ENCODE data around the gene MID1.

Gene MID1

DNA sequence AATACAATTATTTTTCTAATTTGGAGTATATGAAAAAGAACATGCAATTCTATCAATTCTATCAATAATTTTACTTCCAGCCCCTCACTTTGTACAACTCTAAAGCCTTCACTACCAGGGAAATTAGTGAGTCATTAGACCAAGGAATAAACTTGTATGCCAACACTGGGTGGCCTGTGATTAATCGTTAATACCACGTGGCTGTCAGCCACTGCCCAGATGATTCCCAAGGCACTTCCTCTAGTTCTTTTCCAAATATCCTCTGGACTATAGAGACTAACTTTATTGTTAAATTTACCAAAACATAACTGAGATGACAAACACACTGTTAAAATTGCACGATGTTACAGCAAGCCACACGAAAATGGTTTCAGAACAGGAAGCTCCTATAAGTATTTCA is 45.7 kb downstream of the MID1 start:
- no peak for DNase-seq

DNA sequence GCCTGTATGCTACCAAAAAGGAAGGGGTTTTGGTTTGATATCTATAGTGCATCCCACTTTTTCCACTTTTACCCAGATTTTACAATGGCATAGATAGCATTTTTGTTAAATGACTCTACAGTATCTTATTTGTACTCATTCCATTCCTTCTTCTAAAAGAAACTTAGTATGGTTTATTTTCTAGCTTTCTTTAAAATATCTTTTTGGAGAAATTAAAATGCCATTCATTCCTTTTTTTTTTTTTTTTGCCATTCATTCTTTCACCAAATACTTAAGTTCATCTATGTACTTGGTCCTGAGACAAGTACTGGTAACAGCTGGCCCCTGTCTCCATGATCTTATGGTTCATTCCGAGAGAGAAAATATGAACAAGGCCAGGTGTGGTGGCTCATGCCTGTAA is 49.1 kb downstream of the MID1 start:
- no peak for DNase-seq

DNA sequence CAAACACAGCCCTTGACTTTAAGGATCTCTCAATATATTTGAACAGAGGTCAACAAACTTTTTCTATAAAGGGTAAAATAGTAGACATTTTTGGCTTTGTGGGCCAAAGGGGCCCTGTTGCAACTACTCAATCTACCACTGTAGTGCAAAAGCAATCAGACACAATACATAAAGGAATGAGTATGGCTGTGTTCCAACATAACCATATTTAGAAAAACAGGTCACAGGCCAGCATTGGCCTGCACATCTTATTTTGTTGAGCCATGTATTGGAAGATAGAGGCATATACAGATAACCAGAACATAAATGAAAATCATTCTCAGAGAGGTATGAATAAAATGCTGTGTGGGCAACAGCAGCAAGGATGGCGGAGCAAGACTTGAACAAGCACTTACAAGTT is 49.8 kb downstream of the MID1 start:
- no peak for DNase-seq

DNA sequence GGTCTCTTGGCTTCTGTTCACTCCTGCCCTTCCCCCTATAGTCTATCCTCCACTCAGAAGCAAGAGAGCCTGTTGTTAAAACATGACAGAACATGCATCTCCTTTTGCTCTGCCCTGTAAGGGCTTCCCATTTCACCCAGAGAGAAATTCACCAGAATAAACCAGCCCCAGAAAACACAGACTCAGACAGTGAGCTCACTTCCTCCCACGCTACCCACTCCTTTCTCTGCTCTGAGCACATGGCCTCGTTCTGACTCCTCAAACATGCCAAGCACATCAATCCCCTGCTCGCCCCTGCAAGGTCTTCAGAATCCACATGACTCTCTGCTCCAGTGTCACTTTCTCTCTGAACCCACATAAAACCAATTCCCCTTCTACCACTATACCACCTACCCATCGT is 50.4 kb downstream of the MID1 start:
- no peak for DNase-seq

DNA sequence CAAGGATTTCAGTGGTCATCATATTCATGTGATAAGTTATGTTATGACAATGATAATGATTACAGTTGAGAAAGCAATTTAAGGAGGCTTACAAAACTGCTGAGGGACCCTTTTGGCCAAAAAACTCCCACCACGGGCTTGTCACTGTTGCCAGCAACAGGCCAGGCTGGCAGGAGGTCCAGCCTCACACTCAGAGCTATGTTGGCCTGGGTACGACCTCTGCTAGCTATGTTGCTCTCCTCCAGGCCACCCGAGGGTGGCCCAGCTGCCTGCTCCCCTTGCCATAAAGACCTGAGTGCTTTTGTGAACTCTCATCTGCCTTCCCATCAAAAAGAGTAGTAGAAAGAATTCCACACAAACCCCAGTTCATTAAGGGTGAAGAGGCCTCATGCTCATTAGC is 52.0 kb downstream of the MID1 start:
- DNase-seq, result no peak

DNA sequence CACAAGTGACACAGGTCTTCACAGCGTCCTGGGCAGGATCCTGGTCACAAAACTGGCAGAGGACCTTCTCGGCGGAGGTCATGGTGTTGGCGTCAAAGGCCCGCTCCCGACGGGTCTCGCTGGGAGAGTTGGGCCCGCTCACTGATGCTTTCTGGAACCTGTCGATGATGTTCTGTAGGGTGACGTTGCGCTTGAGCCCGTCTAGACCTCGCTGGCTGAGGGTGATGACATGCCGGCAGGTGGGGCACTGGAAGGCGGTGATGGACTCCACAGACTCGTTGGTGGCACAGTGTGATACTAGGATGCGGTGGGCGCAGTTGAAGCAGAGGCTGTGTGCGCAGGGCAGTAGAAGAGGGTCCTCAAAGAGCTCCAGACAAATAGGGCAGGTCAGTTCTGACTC is 53.2 kb downstream of the MID1 start:
- no peak for DNase-seq

DNA sequence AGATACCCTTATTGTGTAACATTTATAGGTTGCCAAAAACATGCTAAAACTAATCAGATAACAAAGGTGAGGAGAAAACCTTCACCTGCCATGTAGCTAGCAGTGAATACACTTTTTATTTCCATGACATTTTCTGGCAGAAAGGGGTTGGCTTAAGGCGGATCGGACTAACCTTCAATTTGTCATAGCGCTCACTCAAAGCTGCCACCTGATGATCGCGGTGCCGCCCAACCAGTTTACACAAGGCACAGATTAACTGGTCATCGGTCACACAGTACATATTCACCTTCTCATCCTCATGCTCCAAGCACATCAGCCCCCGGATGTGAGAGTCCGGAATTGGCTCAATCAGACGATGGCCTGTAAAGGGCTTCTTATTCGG is 53.7 kb downstream of the MID1 start:
- DNase-seq, result no peak

DNA sequence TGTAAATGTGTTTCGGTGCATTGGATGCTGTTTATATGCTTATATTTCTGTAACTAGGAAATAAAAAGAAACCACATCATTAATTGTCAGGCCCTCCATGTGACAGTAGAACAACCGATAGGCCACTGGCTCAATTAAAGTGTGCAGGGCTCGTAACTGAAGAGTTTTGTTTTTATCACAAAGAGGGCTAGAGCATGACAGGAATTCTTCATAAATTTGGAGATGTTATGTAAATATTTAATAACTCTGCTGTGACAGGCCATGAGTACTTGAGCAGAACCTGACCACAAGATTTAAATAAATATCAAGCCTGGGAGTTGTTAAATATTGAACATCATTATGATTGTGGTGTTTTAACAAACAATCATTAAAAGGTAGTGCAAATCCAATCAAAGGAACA is 55.9 kb downstream of the MID1 start:
- no peak for DNase-seq

DNA sequence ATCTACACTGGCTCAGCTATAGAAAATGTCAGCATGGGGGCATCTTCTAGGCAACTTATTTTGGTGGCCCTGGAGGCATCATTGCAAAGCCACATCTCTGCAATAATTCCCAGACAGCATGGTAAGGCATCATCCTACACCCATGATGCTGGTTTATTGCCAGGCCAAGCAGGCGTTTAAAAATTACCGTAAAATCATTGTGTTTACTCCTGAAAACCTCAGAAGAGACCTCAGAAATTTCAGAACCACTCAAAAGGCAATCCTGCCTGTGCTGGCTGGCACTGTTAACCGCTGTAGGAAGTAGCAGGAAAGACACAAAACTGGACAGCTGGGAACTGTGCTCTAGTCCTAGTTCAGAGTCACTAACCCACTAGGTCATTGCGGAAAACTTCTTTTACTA is 63.2 kb downstream of the MID1 start:
- DNase-seq, result no peak

DNA sequence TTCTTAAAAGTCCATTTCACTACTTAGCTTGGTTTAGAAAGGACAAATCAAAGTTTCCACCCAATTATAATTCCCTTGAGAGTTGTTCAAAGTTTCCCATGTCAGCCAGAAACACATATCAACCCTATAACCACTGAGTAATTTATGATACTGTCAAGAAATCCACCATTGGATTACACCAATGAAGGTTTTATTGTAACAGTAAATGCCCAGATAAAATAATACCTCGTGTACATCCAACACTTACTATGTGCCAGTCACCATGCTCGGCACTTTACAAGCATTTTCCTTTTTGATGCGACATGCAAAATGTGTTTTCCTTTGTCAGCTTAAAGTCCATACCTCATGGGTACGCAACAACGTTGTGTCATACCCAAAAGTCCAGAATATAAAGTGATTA is 64.0 kb downstream of the MID1 start:
- no peak for DNase-seq

DNA sequence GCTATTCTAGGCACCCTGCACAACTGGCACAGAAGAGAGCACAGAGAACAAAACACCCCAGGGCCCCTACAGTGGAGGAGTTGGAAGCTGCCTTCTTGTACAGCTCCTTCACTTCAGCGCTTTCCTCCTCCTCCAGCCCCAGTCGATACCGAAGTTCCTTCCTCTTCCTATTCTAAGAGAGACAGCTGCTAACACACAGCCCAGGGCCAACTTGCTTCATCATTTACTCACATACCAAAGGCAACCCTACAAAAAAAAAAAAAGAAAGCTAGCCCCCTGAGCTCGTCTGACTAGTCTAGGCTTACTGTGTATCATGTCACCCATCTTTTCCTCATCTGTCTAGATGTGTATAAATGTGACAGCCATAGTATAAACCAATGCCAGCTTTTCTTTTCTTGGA is 64.5 kb downstream of the MID1 start:
- DNase-seq, result no peak

DNA sequence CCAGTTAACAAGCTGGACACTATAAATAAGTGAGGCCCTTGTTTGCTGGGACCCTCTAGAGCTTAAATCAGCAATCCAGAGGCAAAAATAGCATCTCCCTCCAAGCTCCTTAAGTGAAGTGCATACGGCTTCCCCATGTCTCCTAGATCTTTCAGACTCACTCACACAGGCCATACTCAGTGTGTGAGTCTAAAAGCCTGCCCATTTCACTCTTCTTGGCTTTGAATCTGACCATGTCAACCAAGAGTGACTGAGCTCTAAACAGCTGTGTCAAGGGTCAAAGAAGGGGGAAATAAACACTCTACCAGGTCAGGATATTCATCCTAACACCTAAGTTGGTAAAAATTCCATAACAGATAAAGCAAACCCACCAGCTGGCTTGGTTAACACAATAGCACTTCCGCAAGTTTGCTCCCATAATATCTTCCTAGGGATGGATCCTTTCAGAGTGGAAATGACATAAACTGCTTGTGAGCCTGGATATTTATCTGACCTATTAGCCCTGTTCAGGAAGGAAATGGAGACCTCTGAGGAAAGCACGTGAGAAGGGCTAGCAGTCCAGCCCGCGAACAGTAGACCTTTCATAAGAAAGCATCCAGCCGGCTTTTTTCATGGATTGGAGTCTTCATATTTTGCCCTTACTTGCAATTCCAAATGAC is 65.6 kb downstream of the MID1 start:
- no peak for DNase-seq

DNA sequence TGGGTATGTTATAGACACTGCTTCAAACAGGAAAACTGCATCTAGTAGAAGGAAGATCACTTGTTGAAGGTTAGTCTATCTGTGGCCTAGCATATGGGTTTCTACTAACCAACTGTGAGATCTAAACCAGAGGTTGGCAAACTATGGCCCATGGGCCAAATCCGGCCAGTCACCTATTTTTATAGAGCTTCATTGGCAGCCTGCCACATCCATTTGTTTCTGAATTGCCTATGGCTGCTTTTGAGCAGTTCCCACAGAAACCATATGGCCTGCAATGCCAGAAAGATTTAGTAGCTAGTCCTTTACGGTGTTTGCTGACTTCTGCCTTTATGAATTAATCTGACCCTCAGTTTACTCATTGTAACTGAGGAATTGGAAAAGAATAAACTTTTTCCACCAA is 71.1 kb downstream of the MID1 start:
- peak; percentile 29 for DNase-seq

DNA sequence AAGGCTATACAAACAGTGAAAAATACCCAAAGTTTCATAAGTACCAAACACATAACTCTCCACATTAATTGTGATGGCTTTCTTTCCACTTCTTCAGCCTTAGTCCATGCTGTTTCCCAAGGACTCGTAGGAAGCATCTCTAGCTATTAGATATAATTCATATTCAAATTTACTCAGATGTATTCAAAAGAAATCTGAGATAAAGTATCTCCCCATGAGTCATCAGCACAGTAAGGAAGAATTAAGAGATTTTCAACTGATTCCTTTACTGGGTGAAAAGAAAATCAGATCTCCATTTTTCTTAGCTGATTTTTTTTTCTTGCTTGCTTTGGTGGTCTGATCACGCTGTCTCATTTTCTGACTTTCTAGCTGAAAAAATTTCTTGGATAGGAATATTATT is 71.7 kb downstream of the MID1 start:
- DNase-seq, result no peak

DNA sequence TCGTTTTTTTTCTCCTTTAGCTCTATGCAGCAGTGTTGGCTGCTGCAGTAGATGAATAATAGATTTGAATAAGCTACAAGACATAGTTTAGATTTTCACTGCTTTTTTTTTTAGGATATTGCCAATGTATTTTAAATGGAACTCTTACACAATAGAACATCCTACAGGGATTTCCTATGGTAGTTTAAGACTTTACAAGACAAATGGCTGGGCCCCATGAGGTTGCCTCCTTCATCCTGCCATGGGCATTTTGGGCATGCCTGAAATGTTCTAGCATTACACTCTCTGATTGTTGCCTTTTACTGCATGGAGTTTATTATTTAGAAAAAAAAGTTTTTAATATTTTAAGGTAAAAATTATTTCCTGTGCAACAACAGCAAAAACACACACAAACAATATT is 74.5 kb downstream of the MID1 start:
- DNase-seq, result no peak

DNA sequence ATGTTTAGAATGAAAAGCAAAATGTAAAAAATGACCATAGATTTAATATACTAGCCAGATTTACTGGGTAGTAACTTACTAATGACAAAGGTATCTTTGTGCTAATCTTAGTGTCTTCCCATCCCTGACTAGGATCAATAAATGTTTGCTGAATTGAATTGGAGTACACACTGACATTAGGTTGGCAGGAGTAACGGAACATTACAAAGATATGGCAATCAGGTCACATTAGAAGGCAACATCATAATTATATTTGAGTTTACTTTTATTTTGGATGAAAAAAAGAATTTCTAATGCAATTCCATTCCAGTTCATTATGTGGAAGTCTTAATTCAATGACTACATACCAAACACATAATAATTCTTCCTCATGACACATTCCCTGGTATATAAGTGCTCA is 77.8 kb downstream of the MID1 start:
- no peak for DNase-seq

DNA sequence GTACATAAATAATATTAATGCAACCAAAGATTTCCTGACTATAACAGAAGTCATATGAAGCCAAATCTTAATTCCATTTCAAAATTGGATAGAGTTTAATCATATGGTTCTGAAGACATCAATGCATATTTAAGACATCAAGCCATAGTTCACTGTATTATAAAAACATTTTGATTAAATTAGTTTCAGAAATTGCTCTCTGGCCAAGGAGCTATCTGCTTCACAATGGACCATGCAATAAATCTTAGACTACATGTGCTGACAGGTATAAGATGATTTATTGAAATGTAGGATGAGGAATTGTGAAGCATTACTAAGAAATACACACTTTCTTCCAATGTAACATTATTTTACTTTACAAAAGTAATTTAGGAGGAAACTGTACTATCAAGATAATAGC is 81.6 kb downstream of the MID1 start:
- no peak for DNase-seq

DNA sequence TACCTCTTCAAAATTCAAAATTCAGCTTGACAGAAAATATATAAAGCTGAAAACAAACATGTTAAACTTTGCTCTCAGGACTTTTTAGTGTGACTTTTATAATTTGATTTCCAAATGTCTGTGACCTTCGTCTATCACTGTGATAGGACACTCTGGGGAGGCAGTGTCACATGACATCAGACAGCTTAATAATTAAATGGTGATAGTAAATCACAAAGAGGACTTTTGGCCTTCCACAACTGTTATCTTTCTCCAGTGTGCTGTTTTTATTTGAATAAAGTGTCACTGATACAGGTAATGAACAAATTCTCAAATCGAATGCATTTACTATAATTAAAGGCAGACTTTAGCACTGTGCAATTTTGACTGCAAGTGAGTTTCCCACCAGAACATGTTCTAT is 83.1 kb downstream of the MID1 start:
- DNase-seq, result no peak

DNA sequence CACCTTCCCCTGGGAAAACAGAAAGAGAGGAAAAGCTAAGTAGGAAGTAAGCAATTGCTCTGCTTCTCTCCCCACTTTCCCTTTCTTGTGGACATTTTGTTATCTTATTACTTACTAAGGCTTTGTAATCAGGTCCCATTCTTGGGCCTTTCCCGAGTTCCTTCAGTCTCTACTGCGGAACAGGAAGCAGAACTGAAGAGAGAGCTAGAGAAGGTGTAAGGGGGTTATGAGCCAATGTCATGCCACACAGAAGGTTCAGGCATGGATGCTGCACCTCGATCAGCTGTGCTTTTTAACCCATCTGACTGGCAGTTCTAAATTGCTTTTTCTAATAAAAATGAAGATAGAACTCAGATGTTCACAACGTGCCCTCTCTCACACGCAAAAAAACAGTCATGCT is 83.6 kb downstream of the MID1 start:
- DNase-seq, result no peak

DNA sequence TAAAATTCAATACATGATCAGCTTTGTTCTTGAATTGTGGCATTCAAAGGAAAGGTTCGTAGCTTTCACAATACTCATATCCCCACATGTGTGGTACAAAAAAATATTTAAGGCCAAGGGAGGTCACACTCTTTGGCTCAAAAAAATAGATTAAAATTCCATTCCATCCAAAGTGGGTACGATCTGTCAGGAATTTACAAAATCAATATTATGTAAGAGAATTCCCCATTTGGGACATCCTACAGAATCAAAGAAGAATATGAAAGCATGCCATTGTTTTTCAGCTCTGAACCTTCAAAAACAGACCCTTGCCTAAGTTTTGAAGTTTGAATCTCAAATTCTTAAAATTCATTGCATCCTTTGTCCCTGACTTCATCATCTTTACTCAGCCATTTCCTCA is 85.8 kb downstream of the MID1 start:
- no peak for DNase-seq

DNA sequence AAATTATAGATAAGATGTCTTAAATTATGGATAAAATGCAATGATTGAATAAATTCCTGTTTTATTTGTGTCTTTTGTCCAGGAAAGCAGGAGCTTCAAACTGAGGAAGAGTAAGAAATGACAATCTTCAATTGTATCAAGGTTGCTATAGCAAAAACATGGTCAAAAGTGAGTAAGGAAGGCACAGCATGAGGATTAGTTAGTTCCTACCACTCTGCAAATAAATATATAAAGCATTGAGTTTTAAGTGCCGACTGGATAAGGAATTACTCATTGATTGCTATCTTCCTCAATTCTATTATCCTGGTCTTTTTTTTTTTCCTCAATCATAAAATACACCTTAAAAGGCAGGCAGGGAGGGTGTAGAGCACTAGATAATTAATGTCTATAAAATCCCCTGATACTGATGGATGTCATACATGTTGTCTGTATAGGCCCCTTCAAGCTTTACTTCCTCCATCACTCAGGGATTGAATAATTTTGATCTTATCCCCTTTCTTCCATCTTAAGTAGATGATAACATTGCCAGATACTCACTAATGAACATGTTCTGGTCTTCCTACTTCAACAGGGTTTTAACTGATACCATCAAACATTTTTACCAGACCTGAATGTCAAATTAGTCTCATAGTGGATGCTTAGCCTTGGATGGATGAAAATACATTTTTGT is 86.6 kb downstream of the MID1 start:
- no peak for DNase-seq

DNA sequence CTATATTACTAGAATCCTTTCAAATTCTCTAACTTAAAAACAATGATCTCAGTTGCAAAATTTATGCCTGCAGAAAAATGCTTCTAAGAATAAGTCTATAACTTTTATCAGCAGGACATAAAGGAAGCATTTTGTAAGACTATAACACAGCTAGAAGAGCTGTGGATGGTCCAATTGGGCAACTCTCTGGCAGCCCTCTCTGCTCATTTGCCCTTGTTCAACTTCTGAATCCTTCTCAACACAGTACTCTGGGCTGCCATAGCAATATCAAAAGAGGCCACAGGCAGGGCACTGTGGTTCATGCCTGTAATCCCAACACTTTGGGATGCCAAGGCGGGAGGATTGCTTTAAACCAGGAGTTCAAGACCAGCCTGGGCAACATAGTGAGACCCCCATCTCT is 88.5 kb downstream of the MID1 start:
- no peak for DNase-seq

DNA sequence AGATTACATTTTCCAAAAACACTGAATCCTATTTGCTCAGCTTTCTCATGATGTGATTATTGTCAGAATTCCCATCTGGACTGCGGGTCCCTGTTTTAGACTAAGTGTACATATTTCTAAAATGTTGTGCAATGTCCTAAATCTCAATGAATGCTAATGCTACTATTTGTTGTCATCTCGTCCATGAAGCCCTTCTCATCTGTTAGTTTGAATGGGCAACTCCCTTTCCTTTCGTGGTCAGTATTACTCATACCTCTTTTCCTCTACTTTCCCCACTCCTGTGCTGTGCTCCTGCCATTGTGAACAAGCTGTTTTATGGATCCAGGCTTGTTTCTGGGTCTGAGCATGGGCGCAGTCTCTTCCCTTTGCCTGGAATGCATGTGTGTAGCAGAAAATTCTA is 91.0 kb downstream of the MID1 start:
- DNase-seq, result no peak

DNA sequence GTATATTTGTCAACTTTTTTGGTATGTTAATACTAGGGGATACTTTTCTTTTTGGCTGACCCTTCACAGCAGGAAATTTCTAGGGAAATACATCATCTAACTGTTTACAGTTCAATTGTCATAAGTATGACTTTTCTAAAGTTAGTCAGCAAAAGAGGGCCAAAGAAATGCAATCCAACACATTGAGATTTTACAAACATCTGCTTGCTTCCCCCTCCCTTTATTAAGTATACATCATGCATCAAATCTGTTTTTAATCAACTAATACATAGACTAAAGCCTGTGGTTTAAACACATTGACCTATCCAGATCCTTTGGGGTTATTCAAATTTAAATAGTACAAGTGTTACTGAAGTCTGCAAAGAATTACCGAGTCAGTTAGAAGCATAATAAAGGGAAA is 93.9 kb downstream of the MID1 start:
- DNase-seq, result no peak

DNA sequence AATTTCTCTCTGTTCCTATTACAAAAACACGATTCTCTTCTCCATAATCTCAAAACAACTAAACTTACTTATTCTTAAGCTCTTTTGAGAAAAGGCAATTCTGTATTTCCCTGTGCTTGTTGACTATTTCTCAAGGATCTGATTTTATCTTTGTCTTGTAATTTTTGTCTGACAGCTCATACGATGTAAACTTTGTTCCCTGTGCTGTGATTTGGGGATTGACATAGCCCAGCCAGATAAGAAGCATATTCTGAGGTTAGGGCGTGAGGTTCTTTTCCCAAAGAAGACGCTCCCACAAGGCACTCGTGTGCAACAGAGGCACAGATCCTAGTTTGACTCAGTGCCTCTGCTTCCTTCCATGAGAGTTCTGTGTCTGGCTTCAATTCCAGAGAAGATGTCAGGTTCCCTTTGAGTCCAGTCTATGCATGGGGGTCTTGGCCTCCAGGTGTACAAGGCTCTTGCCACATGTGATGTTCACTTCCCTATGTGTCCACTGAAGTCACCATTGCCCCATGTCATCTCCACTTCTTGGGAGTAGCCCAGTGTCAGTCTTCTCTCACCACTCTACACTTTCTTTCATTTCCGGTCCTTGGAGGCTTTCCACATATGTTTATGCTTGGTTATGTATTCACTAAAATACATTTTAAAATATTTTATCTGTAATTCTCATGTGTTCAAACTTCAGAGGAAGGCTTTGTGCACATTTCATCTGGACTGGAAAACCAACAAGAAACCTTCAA is 94.8 kb downstream of the MID1 start:
- no peak for DNase-seq

Data from NCI-H1105 (cell line).